Measurements from ENCODE around the gene BEND6. TPM values are rescaled to one million over a fixed set of nuclear protein-coding genes. Genes with fewer than 3 reads are reported as not detected.

The BEND6 gene
- total RNA-seq, 2 donors from 2014 or later = 0.32 to 0.61 TPM

- no peak overlapping the region for H3K27ac ChIP-seq
- TF ChIP-seq CTCF (IDR thresholded peaks at IDR 0.05) = no peak
- no peak for DNase-seq
- H3K27me3 ChIP-seq = no peaks in the 10 kb centered on the region
- intact Hi-C loops (cut with DNase I) = no loop called here
- H3K4me1 ChIP-seq = no peaks in the 10 kb centered on the region
- H3K9me3 ChIP-seq = no peaks in the 10 kb centered on the region
- no peak overlapping the region for H3K4me3 ChIP-seq
- H3K9ac ChIP-seq (ENCODE audit: low read depth in 2 of 2, low read length in 2 of 2) = no peak overlapping the region
- H3K36me3 ChIP-seq = no peaks in the 10 kb centered on the region
Measured at GRCh38 chr6:56963793-56964192, 8.9 kb downstream of the BEND6 start.

GRCh38 chr6:56965126-56965525, 10.2 kb downstream of the BEND6 start:
- no peak overlapping the region for H3K27ac ChIP-seq
- no peak overlapping the region for H3K4me3 ChIP-seq
- no peaks in the 10 kb centered on the region for H3K36me3 ChIP-seq
- intact Hi-C loops (cut with DNase I) = no loop called here
- H3K27me3 ChIP-seq = no peaks in the 10 kb centered on the region
- H3K4me1 ChIP-seq = no peaks in the 10 kb centered on the region
- no peaks in the 10 kb centered on the region for H3K9me3 ChIP-seq
- H3K9ac ChIP-seq (ENCODE audit: low read depth in 2 of 2, low read length in 2 of 2) = no peak overlapping the region
- TF ChIP-seq CTCF (IDR thresholded peaks at IDR 0.05) = no peak
- DNase-seq = no peak

GRCh38 chr6:56970849-56971248, 15.9 kb downstream of the BEND6 start:
- no peak overlapping the region for H3K27ac ChIP-seq
- intact Hi-C loops (cut with DNase I) = no loop called here
- no peaks in the 10 kb centered on the region for H3K4me1 ChIP-seq
- H3K36me3 ChIP-seq = no peaks in the 10 kb centered on the region
- no peaks in the 10 kb centered on the region for H3K9me3 ChIP-seq
- no peak overlapping the region for H3K4me3 ChIP-seq
- H3K9ac ChIP-seq (ENCODE audit: low read depth in 2 of 2, low read length in 2 of 2) = no peak overlapping the region
- no peak for TF ChIP-seq CTCF (IDR thresholded peaks at IDR 0.05)
- no peaks in the 10 kb centered on the region for H3K27me3 ChIP-seq
- DNase-seq = no peak

GRCh38 chr6:56977192-56977591, 22.3 kb downstream of the BEND6 start:
- no peak overlapping the region for H3K9ac ChIP-seq (ENCODE audit: low read depth in 2 of 2, low read length in 2 of 2)
- H3K27me3 ChIP-seq = no peaks in the 10 kb centered on the region
- H3K4me1 ChIP-seq = no peaks in the 10 kb centered on the region
- H3K27ac ChIP-seq = no peak overlapping the region
- no peaks in the 10 kb centered on the region for H3K36me3 ChIP-seq
- DNase-seq = no peak
- intact Hi-C loops (cut with DNase I) = no loop called here
- TF ChIP-seq CTCF (IDR thresholded peaks at IDR 0.05) = no peak
- H3K9me3 ChIP-seq = no peaks in the 10 kb centered on the region
- H3K4me3 ChIP-seq = no peak overlapping the region

GRCh38 chr6:56978530-56978929, 23.6 kb downstream of the BEND6 start:
- TF ChIP-seq CTCF (IDR thresholded peaks at IDR 0.05) = no peak
- no peak overlapping the region for H3K9ac ChIP-seq (ENCODE audit: low read depth in 2 of 2, low read length in 2 of 2)
- DNase-seq = no peak
- no peak overlapping the region for H3K27ac ChIP-seq
- H3K9me3 ChIP-seq = no peaks in the 10 kb centered on the region
- intact Hi-C loops (cut with DNase I) = no loop called here
- H3K4me3 ChIP-seq = no peak overlapping the region
- H3K36me3 ChIP-seq = no peaks in the 10 kb centered on the region
- no peaks in the 10 kb centered on the region for H3K4me1 ChIP-seq
- H3K27me3 ChIP-seq = no peaks in the 10 kb centered on the region

GRCh38 chr6:56984361-56984760, 29.5 kb downstream of the BEND6 start:
- H3K9me3 ChIP-seq = no peaks in the 10 kb centered on the region
- DNase-seq = no peak
- H3K27me3 ChIP-seq = no peaks in the 10 kb centered on the region
- H3K36me3 ChIP-seq = no peaks in the 10 kb centered on the region
- TF ChIP-seq CTCF (IDR thresholded peaks at IDR 0.05) = no peak
- H3K4me1 ChIP-seq = no peaks in the 10 kb centered on the region
- no peak overlapping the region for H3K27ac ChIP-seq
- no peak overlapping the region for H3K4me3 ChIP-seq
- intact Hi-C loops (cut with DNase I) = no loop called here
- H3K9ac ChIP-seq (ENCODE audit: low read depth in 2 of 2, low read length in 2 of 2) = no peak overlapping the region

Measured in colonic mucosa (tissue), 4 donors.